T-helper 1 cell treated with Interleukin-12 subunit alpha and Interleukin-12 subunit beta and Interleukin-4 antibody, amounts not matched to agents 30 μg/mL and 1 μg/mL, for 36 hours (primary cell): Measurements from ENCODE around the gene COL28A1.
A peak's percentile ranks its signal among the peaks of the same experiment; 100 is the strongest.
"Not testable (repeated sequence)": the region's sequence is repeated elsewhere in the genome, so short reads cannot be mapped to it uniquely, and the experiment has no call there.

Experiments used
- H3K27ac Mint-ChIP-seq: one replicate; pipeline ENCODE4 v1.8.0; 2021; ENCODE audit warnings: mild to moderate bottlenecking, mixed read lengths
- H3K27me3 Mint-ChIP-seq: one replicate; pipeline ENCODE4 v1.8.0; 2021; ENCODE audit warnings: low read depth, mixed read lengths
- H3K36me3 Mint-ChIP-seq: one replicate; pipeline ENCODE4 v1.8.0; 2021; ENCODE audit warnings: low read depth, mixed read lengths
- H3K4me1 Mint-ChIP-seq: one replicate; pipeline ENCODE4 v1.8.0; 2021; ENCODE audit warnings: low read depth, mixed read lengths
- H3K4me3 Mint-ChIP-seq: one replicate; pipeline ENCODE4 v1.8.0; 2021; ENCODE audit warnings: mild to moderate bottlenecking, moderate library complexity, mixed read lengths
- H3K9me3 Mint-ChIP-seq: one replicate; pipeline ENCODE4 v1.8.0; 2021; ENCODE audit warnings: mixed read lengths

COL28A1 gene

GRCh38 chr7:7418997-7419396 lies 116.7 kb downstream of the COL28A1 start:
- Mint-ChIP-seq H3K9me3 (no peaks in the 10 kb centered on the region), H3K27me3 (no peaks in the 10 kb centered on the region), H3K4me3 (no peak overlapping the region), H3K27ac (no peak overlapping the region), H3K4me1 (peaks cover 3% of the 10 kb centered on the region), H3K36me3 (no peaks in the 10 kb centered on the region)

- Mint-ChIP-seq H3K4me1 (peaks cover 3% of the 10 kb centered on the region), H3K27ac (no peak overlapping the region), H3K4me3 (no peak overlapping the region), H3K9me3 (no peaks in the 10 kb centered on the region), H3K36me3 (no peaks in the 10 kb centered on the region), H3K27me3 (no peaks in the 10 kb centered on the region)
These were observed 117.8 kb downstream of the COL28A1 start for GRCh38 chr7:7417851-7418250.

- H3K9me3 Mint-ChIP-seq: no peaks in the 10 kb centered on the region
- no peak overlapping the region for H3K4me3 Mint-ChIP-seq
- H3K27ac Mint-ChIP-seq: peak overlapping the region; percentile 28
- H3K4me1 Mint-ChIP-seq: peaks cover 3% of the 10 kb centered on the region
- no peaks in the 10 kb centered on the region for H3K36me3 Mint-ChIP-seq
- H3K27me3 Mint-ChIP-seq: no peaks in the 10 kb centered on the region
These were observed 118.3 kb downstream of the COL28A1 start for GRCh38 chr7:7417414-7417813.

- no peak overlapping the region for H3K4me3 Mint-ChIP-seq
- H3K4me1 Mint-ChIP-seq: peaks cover 3% of the 10 kb centered on the region
- no peak overlapping the region for H3K27ac Mint-ChIP-seq
- H3K36me3 Mint-ChIP-seq: no peaks in the 10 kb centered on the region
- no peaks in the 10 kb centered on the region for H3K9me3 Mint-ChIP-seq
- H3K27me3 Mint-ChIP-seq: peaks cover 4% of the 10 kb centered on the region
These were observed 119.4 kb downstream of the COL28A1 start for GRCh38 chr7:7416031-7416858.

- peaks cover 3% of the 10 kb centered on the region for H3K4me1 Mint-ChIP-seq
- no peaks in the 10 kb centered on the region for H3K36me3 Mint-ChIP-seq
- no peak overlapping the region for H3K4me3 Mint-ChIP-seq
- H3K9me3 Mint-ChIP-seq: no peaks in the 10 kb centered on the region
- peaks cover 4% of the 10 kb centered on the region for H3K27me3 Mint-ChIP-seq
- no peak overlapping the region for H3K27ac Mint-ChIP-seq
These were observed 120.7 kb downstream of the COL28A1 start for GRCh38 chr7:7414791-7415603.

- H3K27me3 Mint-ChIP-seq: peaks cover 4% of the 10 kb centered on the region
- H3K9me3 Mint-ChIP-seq: no peaks in the 10 kb centered on the region
- no peaks in the 10 kb centered on the region for H3K4me1 Mint-ChIP-seq
- no peak overlapping the region for H3K4me3 Mint-ChIP-seq
- H3K36me3 Mint-ChIP-seq: no peaks in the 10 kb centered on the region
- no peak overlapping the region for H3K27ac Mint-ChIP-seq
These were observed 127.5 kb downstream of the COL28A1 start for GRCh38 chr7:7408001-7408770.

- Mint-ChIP-seq H3K4me1 (no peaks in the 10 kb centered on the region), H3K27ac (no peak overlapping the region), H3K27me3 (peaks cover 4% of the 10 kb centered on the region), H3K36me3 (no peaks in the 10 kb centered on the region), H3K4me3 (no peak overlapping the region), H3K9me3 (no peaks in the 10 kb centered on the region)
These were observed 130.2 kb downstream of the COL28A1 start for GRCh38 chr7:7405461-7405860.

- Mint-ChIP-seq H3K9me3 (no peaks in the 10 kb centered on the region), H3K27ac (no peak overlapping the region), H3K36me3 (no peaks in the 10 kb centered on the region), H3K4me1 (no peaks in the 10 kb centered on the region), H3K27me3 (peaks cover 4% of the 10 kb centered on the region), H3K4me3 (no peak overlapping the region)
These were observed 136.0 kb downstream of the COL28A1 start for GRCh38 chr7:7399707-7400106.

GRCh38 chr7:7395785-7396184 lies 139.9 kb downstream of the COL28A1 start:
- H3K27ac Mint-ChIP-seq: no peak overlapping the region
- peaks cover 19% of the 10 kb centered on the region for H3K9me3 Mint-ChIP-seq
- no peaks in the 10 kb centered on the region for H3K4me1 Mint-ChIP-seq
- peaks cover 5% of the 10 kb centered on the region for H3K27me3 Mint-ChIP-seq
- no peak overlapping the region for H3K4me3 Mint-ChIP-seq
- H3K36me3 Mint-ChIP-seq: no peaks in the 10 kb centered on the region

- not testable (repeated sequence) for H3K36me3 Mint-ChIP-seq, H3K4me1 Mint-ChIP-seq, H3K27me3 Mint-ChIP-seq, H3K27ac Mint-ChIP-seq, H3K4me3 Mint-ChIP-seq
- H3K9me3 Mint-ChIP-seq: peaks cover 20% of the 10 kb centered on the region
These were observed 147.5 kb downstream of the COL28A1 start for GRCh38 chr7:7388164-7388563.

- no peaks in the 10 kb centered on the region for H3K9me3 Mint-ChIP-seq
- H3K4me1 Mint-ChIP-seq: no peaks in the 10 kb centered on the region
- no peaks in the 10 kb centered on the region for H3K27me3 Mint-ChIP-seq
- H3K36me3 Mint-ChIP-seq: no peaks in the 10 kb centered on the region
- H3K4me3 Mint-ChIP-seq: no peak overlapping the region
- H3K27ac Mint-ChIP-seq: no peak overlapping the region
These were observed 150.3 kb downstream of the COL28A1 start for GRCh38 chr7:7385421-7385820.

- H3K9me3 Mint-ChIP-seq: no peaks in the 10 kb centered on the region
- no peaks in the 10 kb centered on the region for H3K27me3 Mint-ChIP-seq
- H3K4me1 Mint-ChIP-seq: no peaks in the 10 kb centered on the region
- no peak overlapping the region for H3K4me3 Mint-ChIP-seq
- no peak overlapping the region for H3K27ac Mint-ChIP-seq
- H3K36me3 Mint-ChIP-seq: no peaks in the 10 kb centered on the region
These were observed 151.4 kb downstream of the COL28A1 start for GRCh38 chr7:7384228-7384627.

GRCh38 chr7:7375538-7375937 lies 160.1 kb downstream of the COL28A1 start:
- no peak overlapping the region for H3K4me3 Mint-ChIP-seq
- no peaks in the 10 kb centered on the region for H3K27me3 Mint-ChIP-seq
- no peak overlapping the region for H3K27ac Mint-ChIP-seq
- H3K9me3 Mint-ChIP-seq: no peaks in the 10 kb centered on the region
- H3K36me3 Mint-ChIP-seq: no peaks in the 10 kb centered on the region
- no peaks in the 10 kb centered on the region for H3K4me1 Mint-ChIP-seq

- no peak overlapping the region for H3K4me3 Mint-ChIP-seq
- no peaks in the 10 kb centered on the region for H3K4me1 Mint-ChIP-seq
- H3K36me3 Mint-ChIP-seq: no peaks in the 10 kb centered on the region
These were observed 165.6 kb downstream of the COL28A1 start for GRCh38 chr7:7370076-7370475.

More at GRCh38 chr7:7370076-7370475, 165.6 kb downstream of the COL28A1 start:
- no peaks in the 10 kb centered on the region for H3K27me3 Mint-ChIP-seq
- H3K27ac Mint-ChIP-seq: no peak overlapping the region
- no peaks in the 10 kb centered on the region for H3K9me3 Mint-ChIP-seq
